DMS79 treated with DMSO at 0.1 percent for 48 hours (cell line): ENCODE results near the gene DMD.

Experiments used
- DNase-seq: peaks from one replicate; lab custom pipeline; 2025; lab: John Stamatoyannopoulos, UW

Gene DMD

DNA sequence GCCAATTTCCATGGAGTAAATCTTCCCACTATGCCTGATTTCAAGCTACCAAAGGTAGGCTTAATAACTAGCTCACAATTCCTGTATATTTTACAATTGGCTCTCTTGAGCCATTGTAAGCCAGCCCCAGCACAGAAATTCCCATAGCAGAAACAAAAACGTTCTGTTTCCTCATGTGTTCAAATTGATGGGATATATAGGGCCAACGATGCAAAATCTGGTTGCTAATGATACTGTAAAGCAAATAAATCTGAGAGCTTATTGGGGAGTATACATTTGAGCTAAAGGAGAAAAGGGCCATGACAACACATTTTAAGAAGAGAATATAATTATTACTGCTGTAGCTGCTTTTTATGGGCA, 1872.4 kb downstream of the DMD start:
- no peak for DNase-seq

DNA sequence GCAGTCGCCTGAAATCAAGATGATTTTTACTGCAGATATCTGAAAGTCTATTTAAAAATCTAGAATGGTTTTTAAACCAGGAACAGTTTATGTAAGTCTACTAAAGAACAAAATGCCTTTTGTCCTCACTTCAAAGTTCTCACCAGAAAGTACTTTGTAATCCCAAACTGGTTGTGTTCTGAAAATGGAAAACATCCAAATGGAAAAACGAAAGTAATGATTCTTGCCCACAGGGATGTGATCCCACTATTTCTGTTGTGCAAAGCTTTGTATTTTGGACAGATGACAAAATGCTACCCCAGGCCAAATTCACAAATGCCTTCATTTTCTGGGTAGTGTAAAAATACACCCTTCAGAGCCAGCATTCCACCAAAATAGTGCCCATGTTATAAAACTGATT, 1874.0 kb downstream of the DMD start:
- no peak for DNase-seq

DNA sequence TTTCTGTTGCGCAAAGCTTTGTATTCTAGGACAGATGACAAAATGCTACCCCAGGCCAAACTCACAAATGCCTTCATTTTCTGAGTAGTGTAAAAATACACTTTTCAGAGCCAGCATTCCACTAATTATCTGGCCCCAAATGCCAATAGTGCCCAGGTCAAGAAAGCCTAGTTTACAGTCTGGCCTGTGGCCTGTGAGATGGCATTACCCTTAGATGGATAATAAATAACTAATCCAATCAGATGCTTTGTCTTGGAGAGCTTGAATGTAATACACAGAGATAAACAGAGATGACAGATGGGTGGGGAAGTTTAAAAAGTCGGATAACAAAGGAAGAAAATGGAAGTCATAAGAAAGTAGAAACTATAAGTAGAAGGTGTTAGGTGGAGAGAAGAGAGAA, 1874.9 kb downstream of the DMD start:
- DNase-seq = no peak

GRCh38 chrX:31334997-31335396, 1876.4 kb downstream of the DMD start:
- DNase-seq = no peak

GRCh38 chrX:31333165-31333831, 1878.1 kb downstream of the DMD start:
- DNase-seq = no peak

DNA sequence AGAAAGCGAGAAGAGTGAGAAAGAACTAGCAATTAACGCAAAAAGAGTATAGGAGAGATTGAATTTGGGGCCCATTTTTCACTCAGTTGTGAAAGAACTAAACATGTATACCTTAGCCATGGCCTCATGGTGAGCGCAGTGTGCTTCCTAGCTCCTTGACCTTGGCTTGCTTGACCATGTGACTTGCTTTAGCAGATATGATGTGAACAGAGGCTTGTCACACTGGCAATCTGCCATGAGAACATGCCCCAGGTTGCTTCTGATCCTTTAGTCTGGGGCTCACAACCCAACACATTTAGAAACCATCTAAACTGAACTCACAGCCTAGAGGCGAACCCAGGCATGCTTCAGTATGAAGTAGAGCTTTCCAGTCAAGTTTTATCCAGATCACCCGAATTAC, 1879.4 kb downstream of the DMD start:
- DNase-seq = no peak

- no peak for DNase-seq
These were observed 1880.3 kb downstream of the DMD start for GRCh38 chrX:31331015-31331414.

GRCh38 chrX:31329298-31329697, 1882.1 kb downstream of the DMD start:
- no peak for DNase-seq

GRCh38 chrX:31323658-31324057, 1887.7 kb downstream of the DMD start:
- DNase-seq = no peak

DNA sequence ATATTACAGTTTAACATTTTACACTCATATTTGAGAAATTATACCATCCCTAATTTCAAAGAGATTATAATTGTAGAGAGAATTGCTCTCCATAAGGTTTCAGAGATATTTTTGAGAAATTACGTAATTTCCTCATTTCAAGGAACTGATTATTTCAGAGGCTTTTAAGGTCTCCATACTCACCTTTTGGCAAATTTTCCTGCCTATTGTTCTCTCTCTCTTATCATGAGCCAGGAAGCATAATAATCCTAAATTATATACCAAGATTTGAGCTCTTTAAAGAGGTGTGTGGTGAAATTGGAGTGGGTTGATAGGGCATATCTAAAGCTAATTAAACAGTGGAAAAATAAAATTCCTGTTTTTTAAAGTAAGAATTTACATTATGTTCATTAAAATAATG, 1890.6 kb downstream of the DMD start:
- DNase-seq = no peak

DNA sequence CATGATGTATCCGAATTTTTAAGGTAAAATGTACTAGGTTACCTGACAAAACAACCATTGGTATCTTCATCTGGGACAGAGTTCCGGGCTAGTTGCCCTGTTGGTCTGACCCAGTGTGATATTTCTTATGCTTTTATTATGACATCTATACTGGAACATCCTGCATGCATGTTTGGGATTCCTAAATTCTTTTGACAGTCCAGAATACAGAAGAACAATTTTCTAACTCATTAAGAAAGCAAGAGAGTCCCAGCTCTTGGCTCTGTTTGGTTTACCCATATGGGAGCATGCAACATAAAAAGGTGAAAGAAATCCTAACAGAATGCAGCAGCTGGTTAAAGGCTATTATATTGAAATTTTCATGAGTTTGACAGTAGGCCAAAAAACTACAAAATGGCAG, 1891.8 kb downstream of the DMD start:
- DNase-seq = no peak

- DNase-seq = no peak
These were observed 1892.5 kb downstream of the DMD start for GRCh38 chrX:31318866-31319265.

GRCh38 chrX:31316340-31316991, 1894.9 kb downstream of the DMD start:
- no peak for DNase-seq

- no peak for DNase-seq
These were observed 1896.4 kb downstream of the DMD start for GRCh38 chrX:31314921-31315320.

DNA sequence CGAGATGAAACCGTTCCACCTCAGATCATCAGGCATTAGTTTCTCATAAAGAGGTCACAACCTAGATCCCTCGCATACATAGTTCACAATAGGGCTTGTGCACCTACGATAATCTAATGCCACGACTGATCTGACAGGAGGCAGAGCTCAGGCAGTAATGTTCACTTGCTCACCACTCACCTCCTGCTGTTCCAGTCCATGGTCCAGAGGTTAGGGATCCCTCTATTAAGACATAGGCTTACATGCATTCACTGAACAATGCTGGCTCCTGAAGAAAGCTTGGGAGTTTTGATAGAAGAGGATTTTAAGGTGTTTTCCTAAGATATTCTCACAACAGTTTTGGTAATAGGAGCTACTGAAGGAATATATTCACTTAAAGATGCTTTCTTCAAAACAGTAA, 1903.4 kb downstream of the DMD start:
- DNase-seq = no peak

DNA sequence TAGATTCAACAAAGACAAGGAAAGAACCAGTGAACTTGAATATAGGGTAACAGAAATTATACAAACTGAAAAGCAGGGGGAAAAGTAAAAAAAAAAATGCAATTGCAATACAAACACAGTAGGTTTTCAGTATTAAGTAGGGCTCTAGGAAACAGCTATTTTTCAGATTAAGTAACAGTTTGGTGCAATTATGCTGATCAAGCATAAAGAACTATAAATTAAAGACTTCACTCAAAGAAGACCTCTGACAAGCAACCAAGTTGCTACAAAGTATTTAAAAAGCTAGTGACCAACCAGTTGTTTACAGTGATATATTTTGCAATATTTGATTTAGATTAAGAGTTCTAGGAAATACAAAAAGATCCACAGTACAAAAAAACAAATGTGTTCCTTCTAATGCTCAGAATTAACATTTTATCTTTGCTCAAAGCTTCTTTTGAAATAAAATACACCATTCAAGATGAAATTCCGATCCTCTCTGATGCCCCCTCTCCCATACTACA, 1908.7 kb downstream of the DMD start:
- no peak for DNase-seq

DNA sequence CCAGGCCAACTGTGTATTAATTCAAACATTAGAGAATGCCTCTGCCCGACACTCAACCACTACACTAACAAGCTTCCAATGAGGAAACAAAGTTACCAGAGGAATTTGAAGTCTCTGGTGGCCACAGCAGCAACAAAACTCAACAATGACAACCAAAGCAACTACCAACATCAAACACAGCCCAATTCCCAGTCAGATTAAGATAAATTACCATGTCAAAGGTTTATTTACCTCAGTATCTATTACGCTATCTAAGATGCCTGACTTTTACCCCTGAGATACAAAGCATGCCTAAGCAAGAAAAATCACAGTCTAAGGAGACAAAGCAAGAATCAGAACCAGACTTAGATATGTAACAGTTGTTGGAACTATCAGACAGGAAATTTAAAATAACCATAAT, 1909.4 kb downstream of the DMD start:
- no peak for DNase-seq

GRCh38 chrX:31301203-31301602, 1910.1 kb downstream of the DMD start:
- no peak for DNase-seq

DNA sequence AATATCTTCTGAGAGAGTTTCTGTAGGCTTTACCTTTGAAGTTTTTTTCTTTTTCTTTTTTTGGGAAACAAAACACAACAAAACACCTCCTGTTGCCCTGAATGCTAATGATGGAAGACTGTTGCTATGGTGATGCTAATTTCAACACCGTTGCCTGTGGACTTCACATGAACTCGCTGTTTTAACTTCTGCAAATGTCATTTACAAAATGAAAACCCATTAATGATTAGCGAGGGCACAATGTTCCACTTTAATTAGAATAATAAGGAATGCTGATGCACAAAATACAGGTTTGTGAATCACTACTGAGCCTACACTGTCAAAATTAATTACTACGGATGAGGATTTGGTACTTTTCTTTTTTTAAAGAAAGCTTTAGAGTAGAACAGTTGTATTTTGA, 1912.4 kb downstream of the DMD start:
- DNase-seq = no peak

- DNase-seq = no peak
These were observed 1913.5 kb downstream of the DMD start for GRCh38 chrX:31297881-31298280.

- no peak for DNase-seq
These were observed 1916.9 kb downstream of the DMD start for GRCh38 chrX:31294475-31294874.

GRCh38 chrX:31293409-31293808, 1917.9 kb downstream of the DMD start:
- DNase-seq = no peak

- DNase-seq = no peak
These were observed 1920.2 kb downstream of the DMD start for GRCh38 chrX:31291131-31291530.

GRCh38 chrX:31287861-31288260, 1923.5 kb downstream of the DMD start:
- DNase-seq = no peak
